OCI-LY3 (cell line): ENCODE results near the gene TREML1.

Source experiments
- EZH2phosphoT487 ChIP-seq: fragments of 200-600 bp; shearing (Covaris generic); IDR thresholded peaks from 2 replicates; pipeline ENCODE4 v1.6.1; 2018; ENCODE audit warnings: antibody characterized with exemption, mixed run types, low read depth
- TF ChIP-seq, protein P1 (sequence below): fragments of 200-600, 300-600 bp; sonication (generic); IDR thresholded peaks from 2 replicates; pipeline ENCODE4 v1.5.1; 2014; ENCODE audit warnings: antibody characterized with exemption, low read length, low read depth

DNA sequence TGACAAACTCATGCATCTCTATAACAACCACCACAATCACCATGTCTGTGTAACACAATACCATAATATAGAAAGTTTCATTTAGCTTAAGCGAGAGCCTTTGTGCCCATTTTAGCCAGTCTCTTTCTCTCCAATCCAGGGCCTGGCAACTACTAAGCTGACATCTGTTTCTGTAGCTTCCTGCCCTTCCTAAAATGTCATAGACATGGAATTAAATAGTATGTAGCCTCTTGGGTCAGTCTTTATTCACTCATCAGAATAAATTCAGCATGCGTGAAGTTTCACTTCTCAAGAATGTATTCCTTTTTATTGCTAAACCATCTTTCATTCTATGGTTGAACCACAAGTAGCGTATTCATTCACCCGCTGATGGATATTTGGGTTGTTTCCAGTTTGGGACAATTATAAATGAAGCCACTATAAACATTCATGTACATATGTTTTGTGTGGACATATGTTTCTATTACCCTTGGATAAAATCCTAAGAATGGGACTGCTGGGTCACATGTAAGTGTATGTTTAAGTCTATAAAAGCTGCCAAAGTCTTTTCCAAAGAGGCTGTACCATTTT, 10.5 kb upstream of the TREML1 start:
- TF ChIP-seq EZH2phosphoT487 = no peak
- TF ChIP-seq, protein P1, sequence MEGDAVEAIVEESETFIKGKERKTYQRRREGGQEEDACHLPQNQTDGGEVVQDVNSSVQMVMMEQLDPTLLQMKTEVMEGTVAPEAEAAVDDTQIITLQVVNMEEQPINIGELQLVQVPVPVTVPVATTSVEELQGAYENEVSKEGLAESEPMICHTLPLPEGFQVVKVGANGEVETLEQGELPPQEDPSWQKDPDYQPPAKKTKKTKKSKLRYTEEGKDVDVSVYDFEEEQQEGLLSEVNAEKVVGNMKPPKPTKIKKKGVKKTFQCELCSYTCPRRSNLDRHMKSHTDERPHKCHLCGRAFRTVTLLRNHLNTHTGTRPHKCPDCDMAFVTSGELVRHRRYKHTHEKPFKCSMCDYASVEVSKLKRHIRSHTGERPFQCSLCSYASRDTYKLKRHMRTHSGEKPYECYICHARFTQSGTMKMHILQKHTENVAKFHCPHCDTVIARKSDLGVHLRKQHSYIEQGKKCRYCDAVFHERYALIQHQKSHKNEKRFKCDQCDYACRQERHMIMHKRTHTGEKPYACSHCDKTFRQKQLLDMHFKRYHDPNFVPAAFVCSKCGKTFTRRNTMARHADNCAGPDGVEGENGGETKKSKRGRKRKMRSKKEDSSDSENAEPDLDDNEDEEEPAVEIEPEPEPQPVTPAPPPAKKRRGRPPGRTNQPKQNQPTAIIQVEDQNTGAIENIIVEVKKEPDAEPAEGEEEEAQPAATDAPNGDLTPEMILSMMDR = no peak
